HG02763 (cell line): ENCODE data around the gene CUEDC1.

Experiments
- ATAC-seq: cut with Tn5 transposase; IDR thresholded peaks from one replicate; pipeline ENCODE4 v1.9.1; 2021; ENCODE audit warnings: mild to moderate bottlenecking, moderate library complexity; ENCODE audit not compliant: unreplicated experiment

Gene CUEDC1, protein sequence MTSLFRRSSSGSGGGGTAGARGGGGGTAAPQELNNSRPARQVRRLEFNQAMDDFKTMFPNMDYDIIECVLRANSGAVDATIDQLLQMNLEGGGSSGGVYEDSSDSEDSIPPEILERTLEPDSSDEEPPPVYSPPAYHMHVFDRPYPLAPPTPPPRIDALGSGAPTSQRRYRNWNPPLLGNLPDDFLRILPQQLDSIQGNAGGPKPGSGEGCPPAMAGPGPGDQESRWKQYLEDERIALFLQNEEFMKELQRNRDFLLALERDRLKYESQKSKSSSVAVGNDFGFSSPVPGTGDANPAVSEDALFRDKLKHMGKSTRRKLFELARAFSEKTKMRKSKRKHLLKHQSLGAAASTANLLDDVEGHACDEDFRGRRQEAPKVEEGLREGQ

DNA sequence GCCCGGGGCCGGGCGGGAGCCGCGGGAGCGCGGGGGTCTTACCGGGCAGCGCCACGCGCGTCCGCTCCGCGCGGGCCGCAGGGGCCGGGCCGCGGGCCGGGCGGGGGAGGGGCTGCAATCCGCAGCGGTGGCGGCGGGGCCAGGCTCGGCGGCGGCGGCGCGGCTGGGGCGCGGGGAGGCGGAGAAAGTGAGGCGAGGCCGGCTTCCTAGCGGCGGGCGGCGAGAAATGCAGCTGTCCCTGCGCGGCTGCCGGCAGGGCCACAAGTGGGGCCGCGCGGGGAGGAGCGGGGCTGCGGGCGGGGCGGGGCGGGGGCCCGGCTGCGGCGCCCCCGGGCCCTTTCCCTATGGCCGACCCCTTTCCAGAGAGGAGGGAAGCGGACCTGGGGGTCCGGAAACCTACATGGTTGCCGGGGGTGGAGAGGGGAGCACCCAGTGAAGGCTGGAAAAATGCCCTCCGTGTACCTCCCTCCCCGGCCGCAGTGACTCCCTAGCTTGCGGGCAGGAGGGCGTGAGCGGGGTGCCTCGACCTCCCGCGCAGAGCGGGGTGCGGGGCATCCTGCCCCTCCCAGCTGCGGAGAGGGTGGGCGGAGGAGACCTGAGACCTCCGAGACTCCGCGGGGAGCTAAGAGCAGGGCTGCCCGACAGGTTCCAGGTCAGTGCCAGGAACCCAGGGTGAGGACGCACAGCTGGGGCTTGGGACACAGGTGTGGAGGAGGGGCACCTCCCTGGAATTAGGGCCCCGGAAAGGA lies at the start of gene CUEDC1:
Gene CUEDC1, minus strand, starts transcription at position 230 of the 749 bp plus-strand sequence. CDS start 69,848 bp downstream, outside the sequence.
- ATAC-seq = peak; percentile 54

- ATAC-seq = no peak
Measured at GRCh38 chr17:58004060-58004459, 48.8 kb upstream of the CUEDC1 start.

GRCh38 chr17:58002973-58003372 lies 47.8 kb upstream of the CUEDC1 start:
- no peak for ATAC-seq

GRCh38 chr17:58002154-58002948 lies 47.1 kb upstream of the CUEDC1 start:
- no peak for ATAC-seq

- ATAC-seq = no peak
Measured at GRCh38 chr17:58001461-58002124, 46.4 kb upstream of the CUEDC1 start.

GRCh38 chr17:57999496-58000017 lies 44.3 kb upstream of the CUEDC1 start:
- no peak for ATAC-seq

DNA sequence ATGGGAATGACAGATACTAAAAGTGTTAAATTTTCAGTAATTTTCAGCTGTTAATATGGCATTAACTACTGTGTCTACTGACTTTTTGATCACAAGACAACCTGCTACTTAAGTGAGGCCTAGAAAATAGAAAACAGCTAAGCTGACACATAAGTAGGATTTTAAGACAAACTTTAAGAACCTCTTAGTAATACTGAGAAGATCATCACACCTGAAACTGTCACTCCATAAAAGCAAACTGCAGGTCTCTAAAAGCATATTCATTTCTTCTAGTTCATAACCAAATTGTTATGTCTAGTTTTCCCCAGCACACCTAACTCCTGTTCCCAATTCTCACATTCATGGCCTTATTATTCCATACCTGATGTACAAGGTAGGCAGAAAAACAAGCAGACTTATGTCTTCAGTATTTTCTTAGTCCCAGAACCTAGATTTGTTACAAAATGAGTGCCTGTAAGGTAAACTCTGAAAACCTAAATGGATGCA lies 43.8 kb upstream of the CUEDC1 start:
- ATAC-seq = no peak

GRCh38 chr17:57997085-57997809 lies 42.0 kb upstream of the CUEDC1 start:
- ATAC-seq = no peak

DNA sequence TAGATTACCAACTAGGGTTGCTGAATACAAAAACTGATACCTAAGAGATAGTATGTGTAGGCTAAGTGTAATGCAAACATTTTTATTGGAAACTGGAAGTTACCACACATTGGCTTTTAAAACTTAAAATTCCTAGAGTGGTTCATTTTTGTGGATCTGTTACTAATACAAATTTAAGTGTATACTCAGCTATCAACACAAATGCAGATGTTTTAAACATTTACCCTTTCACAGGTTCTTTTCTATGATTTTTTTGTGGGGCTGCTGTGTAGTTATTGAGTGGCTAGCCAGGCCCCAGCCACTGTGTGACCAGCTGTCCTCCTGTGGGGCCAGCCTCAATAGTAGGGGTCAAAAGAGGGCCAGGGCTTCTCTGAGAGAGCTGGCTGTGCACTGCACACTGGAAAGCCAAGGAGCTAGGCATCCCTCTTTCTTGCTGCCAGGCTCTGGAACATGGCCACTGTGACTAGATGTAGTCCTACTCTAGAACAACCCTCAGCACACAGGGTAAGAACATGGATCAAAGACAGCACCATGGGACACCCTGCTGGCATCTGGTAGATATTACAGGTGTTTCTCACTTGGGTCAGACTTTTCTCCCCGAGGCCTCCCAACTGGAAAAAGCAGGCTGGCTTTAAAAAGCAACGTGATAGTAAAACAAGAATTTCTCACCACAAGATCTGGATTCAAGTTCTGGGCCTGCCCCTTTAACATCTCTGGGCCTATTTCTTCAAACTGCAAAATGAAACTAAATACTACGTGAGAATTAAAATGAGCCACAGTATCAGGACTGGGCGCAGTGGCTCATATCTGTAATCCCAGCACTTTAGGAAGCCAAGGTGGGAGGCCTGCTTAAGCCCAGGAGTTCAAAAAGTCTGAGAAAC lies 40.1 kb upstream of the CUEDC1 start:
- no peak for ATAC-seq

GRCh38 chr17:57994436-57994835 lies 39.2 kb upstream of the CUEDC1 start:
- ATAC-seq = no peak

DNA sequence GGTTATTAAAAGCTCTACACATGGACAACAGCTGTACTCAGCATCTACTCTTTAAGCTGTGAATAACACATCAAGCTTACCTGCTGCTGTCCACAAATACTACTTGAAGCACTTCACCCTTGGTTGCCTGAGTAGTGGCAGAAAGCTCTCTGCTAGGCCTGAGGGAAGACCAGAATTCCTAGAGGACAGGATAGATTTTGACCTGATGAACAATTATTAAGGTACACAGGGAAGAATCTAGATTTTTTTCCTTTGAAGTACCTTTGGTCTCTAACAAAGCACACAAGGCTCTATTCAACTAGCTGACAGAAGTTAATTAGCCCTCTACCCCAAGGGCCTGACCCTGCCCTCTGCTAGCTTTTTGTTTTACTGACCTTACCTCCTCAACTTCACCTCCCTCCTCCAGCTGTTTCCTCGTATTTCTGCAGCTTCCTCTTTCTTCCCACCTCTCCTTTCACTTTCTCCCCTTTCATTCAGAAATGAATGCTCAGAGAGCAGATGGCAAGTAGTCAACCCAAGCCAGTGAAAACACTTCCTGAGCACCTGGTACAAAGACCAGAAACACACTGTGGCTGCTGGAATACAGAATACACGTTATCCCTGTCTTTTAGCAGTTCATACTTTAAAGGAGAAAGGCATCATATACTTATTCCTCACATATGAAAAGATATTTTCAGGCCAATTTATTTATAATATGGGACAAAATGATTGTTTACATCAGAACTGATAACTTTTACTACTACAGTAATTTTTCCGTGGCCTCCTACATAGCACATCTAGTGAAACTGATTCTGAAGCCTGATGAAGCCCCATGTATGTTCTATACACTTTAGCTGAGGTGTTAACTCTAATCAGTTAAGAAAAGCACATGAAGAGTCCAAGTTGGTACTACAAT lies 38.5 kb upstream of the CUEDC1 start:
- ATAC-seq = no peak

DNA sequence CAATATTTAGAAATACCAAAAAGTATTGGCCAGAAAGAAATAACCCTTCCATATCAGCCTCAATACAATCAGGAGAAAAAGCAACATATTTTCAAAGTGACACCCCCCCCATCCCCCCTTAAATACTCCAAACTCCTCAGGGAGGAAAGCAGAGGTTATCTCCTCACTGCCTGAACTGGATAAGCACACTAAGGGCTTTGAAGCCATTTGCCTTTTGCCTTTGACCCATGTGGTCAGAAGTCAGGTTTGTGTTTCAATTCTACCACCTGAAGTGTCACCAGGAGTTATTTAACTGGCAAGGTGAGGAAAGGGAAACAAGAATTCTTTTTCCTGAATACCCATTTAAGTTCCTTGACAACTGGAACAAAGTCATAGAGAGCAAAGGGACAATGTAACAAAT lies 36.3 kb upstream of the CUEDC1 start:
- ATAC-seq = no peak

DNA sequence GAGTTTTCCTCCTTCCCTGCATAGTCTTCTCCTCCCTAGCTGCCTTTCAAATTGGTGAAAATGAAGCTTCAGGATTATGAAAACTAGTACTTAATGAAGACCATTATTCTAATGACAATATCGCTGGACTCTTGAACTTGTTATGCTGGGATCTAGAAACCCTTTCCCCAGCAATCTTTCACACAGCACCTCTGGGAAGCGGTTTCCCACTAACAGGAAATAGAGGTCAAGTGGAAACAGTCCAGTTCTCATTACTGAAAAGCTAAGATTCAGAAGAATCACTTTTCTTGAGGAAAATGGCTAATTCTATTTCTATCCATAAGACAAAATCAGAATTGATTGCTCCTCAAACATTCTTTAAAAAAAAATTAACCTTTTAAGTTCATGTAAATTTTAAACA lies 34.8 kb upstream of the CUEDC1 start:
- ATAC-seq = no peak

DNA sequence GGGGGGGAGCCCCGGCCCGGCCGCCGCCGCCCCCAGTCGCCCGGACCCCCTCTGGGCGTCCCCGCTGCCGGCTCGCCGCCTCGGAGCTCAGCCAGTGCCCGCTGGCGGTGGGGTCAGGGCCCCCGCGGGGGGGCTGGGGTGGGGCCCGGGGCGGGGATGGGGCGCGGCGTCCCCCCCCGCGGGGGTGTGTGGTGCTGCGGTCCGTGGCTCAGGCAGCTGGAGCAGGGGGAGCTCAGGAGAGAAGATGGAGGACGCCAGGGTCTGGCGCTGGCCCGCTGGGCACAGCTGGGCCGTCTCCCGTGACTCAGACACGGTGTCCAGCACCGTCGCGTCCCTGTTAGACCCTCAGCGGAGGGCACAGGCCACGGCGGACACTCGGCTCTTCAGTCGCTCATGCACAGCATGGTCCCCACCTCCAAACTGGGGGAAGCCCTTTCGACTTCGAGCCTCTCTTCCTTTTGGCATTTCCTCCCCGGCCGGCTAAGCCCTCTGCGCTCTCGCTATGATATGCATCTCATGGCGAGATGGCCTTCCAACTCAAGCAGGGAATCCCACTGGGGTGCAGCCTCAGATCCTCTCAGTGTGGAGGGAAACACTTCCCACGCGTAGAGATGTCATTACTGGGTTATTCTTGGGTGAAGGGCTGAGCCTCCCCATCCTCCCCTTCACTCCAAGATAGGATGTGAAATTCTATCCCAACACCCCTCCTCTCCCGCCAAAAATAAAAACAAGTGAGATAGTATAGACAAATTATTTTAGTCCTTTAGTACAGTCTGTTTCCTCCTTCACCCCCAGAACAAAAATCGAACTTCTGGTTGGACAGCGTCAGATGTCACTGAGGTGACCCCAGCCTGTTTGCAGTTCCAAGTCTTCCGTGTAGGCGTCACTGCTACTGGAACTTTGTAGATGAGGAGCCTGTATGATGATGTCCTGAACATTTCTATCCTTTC lies 33.4 kb upstream of the CUEDC1 start:
- ATAC-seq = peak; percentile 65

DNA sequence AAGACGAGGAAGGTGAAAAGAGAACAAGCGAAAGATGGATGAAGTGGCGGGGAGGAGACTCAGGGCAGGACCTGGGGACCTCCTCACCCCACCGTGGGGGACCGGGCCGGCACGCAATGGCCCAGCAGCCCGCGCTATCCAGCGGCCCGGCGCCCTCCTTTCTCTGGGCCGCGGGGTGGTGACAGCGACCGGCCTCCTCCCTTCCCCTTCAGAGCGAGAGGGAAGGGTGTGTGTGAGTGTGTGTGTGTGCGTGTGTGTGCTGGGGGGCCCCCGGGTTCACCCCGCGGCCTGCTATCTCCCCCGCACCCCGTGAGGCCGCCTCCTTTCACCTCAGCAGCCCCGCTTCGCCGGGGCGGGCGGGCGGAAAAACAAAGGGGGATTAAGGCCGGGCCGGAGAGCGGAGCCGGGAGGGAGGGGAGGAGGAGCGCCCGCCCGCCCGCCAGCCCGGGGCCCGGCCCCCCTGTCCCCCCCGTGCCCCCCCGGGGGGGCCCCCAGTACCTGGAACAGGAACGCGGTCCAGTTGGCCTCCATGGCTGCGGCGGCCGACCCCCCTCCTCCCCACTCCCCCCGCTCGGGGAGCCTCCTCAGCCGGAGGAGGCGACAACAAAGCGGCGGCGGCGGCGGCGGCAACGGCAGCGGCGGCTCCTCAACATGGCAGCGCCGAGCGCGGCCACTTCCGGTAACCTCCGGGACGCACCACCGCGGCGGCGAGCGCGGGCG lies 32.5 kb upstream of the CUEDC1 start, which contains the start of gene VEZF1:
Gene VEZF1, minus strand, starts transcription at position 674 of the 720 bp plus-strand sequence. Its CDS starts 143 bp downstream, at position 531.
- peak; percentile 68 for ATAC-seq
